Duodenal mucosa (tissue), 2 donors: ENCODE measurements around the gene SBF2.
"Not testable (repeated sequence)": the region's sequence is repeated elsewhere in the genome, so short reads cannot be mapped to it uniquely, and the experiment has no call there.

Experiments used
- H3K27ac ChIP-seq: one replicate; pipeline ENCODE4 v1.7.0; 2013; ENCODE audit warnings: low read depth, low read length
- H3K27me3 ChIP-seq, 2 donors: one replicate each; pipeline ENCODE4 v1.7.0; 2013; ENCODE audit warnings: low read length in 2 of 2, control low read depth in 1 of 2; ENCODE audit not compliant: insufficient read depth in 2 of 2, control insufficient read depth in 1 of 2
- H3K36me3 ChIP-seq, 2 donors: one replicate each; pipeline ENCODE4 v1.7.0; 2013; ENCODE audit warnings: low read length in 2 of 2, control low read depth in 1 of 2; ENCODE audit not compliant: insufficient read depth in 2 of 2, control insufficient read depth in 1 of 2
- H3K4me1 ChIP-seq, 2 donors: one replicate each; pipeline ENCODE4 v1.7.0; 2013; ENCODE audit warnings: low read length in 2 of 2, control low read depth in 1 of 2; ENCODE audit not compliant: insufficient read depth in 2 of 2, control insufficient read depth in 1 of 2
- H3K4me3 ChIP-seq, 2 donors: one replicate each; pipeline ENCODE4 v1.7.0; 2013; ENCODE audit warnings: low read length in 2 of 2, low read depth in 1 of 2
- H3K9ac ChIP-seq, 2 donors: one replicate each; pipeline ENCODE4 v1.7.0; 2013; ENCODE audit warnings: low read length in 2 of 2, low read depth in 1 of 2
- H3K9me3 ChIP-seq, 2 donors: one replicate each; pipeline ENCODE4 v1.7.0; 2013; ENCODE audit warnings: low read length in 2 of 2, control low read depth in 1 of 2; ENCODE audit not compliant: control insufficient read depth in 1 of 2

SBF2 gene

GRCh38 chr11:9922806-9923205 lies 371.2 kb downstream of the SBF2 start:
- no peak overlapping the region for H3K4me3 ChIP-seq
- no peaks in the 10 kb centered on the region for H3K4me1 ChIP-seq
- no peaks in the 10 kb centered on the region for H3K9me3 ChIP-seq
- no peak overlapping the region for H3K9ac ChIP-seq
- no peaks in the 10 kb centered on the region for H3K27me3 ChIP-seq
- H3K27ac ChIP-seq = no peak overlapping the region
- no peaks in the 10 kb centered on the region for H3K36me3 ChIP-seq

GRCh38 chr11:9916480-9916879 lies 377.5 kb downstream of the SBF2 start:
- H3K36me3 ChIP-seq = no peaks in the 10 kb centered on the region
- no peaks in the 10 kb centered on the region for H3K4me1 ChIP-seq
- no peak overlapping the region for H3K27ac ChIP-seq
- no peak overlapping the region for H3K9ac ChIP-seq
- H3K4me3 ChIP-seq = no peak overlapping the region
- no peaks in the 10 kb centered on the region for H3K9me3 ChIP-seq
- H3K27me3 ChIP-seq = no peaks in the 10 kb centered on the region

GRCh38 chr11:9914064-9914463 lies 380.0 kb downstream of the SBF2 start:
- Histone ChIP-seq H3K4me1 (no peaks in the 10 kb centered on the region), H3K27ac (no peak overlapping the region)

GRCh38 chr11:9905960-9906791 lies 387.8 kb downstream of the SBF2 start:
- H3K4me1 ChIP-seq = peaks cover 0 to 13% of the 10 kb centered on the region in 2 donors
- no peaks in the 10 kb centered on the region for H3K36me3 ChIP-seq
- no peaks in the 10 kb centered on the region for H3K27me3 ChIP-seq
- H3K27ac ChIP-seq = no peak overlapping the region
- no peak overlapping the region for H3K9ac ChIP-seq
- no peak overlapping the region for H3K4me3 ChIP-seq
- no peaks in the 10 kb centered on the region for H3K9me3 ChIP-seq

More at GRCh38 chr11:9914064-9914463, 380.0 kb downstream of the SBF2 start:
- Histone ChIP-seq H3K27me3 (no peaks in the 10 kb centered on the region), H3K9me3 (no peaks in the 10 kb centered on the region), H3K9ac (no peak overlapping the region), H3K36me3 (no peaks in the 10 kb centered on the region), H3K4me3 (no peak overlapping the region)

GRCh38 chr11:9905501-9905951 lies 388.5 kb downstream of the SBF2 start:
- no peak overlapping the region for H3K27ac ChIP-seq
- no peaks in the 10 kb centered on the region for H3K9me3 ChIP-seq
- H3K4me1 ChIP-seq = peaks cover 0 to 13% of the 10 kb centered on the region in 2 donors
- no peaks in the 10 kb centered on the region for H3K36me3 ChIP-seq
- no peak overlapping the region for H3K9ac ChIP-seq
- no peak overlapping the region for H3K4me3 ChIP-seq
- no peaks in the 10 kb centered on the region for H3K27me3 ChIP-seq

GRCh38 chr11:9903579-9903978 lies 390.4 kb downstream of the SBF2 start:
- Histone ChIP-seq H3K4me3 (no peak overlapping the region), H3K27me3 (no peaks in the 10 kb centered on the region), H3K27ac (no peak overlapping the region), H3K36me3 (no peaks in the 10 kb centered on the region), H3K9me3 (no peaks in the 10 kb centered on the region), H3K9ac (no peak overlapping the region), H3K4me1 (peaks cover 0 to 17% of the 10 kb centered on the region in 2 donors)

- no peak overlapping the region for H3K9ac ChIP-seq
- no peaks in the 10 kb centered on the region for H3K27me3 ChIP-seq
- H3K9me3 ChIP-seq = no peaks in the 10 kb centered on the region
- no peak overlapping the region for H3K27ac ChIP-seq
- peaks cover 0 to 14% of the 10 kb centered on the region in 2 donors for H3K4me1 ChIP-seq
- no peak overlapping the region for H3K4me3 ChIP-seq
- no peaks in the 10 kb centered on the region for H3K36me3 ChIP-seq
Observed at GRCh38 chr11:9901943-9902342, 392.1 kb downstream of the SBF2 start.

- not testable (repeated sequence) for H3K36me3 ChIP-seq, H3K9me3 ChIP-seq, H3K4me1 ChIP-seq, H3K27ac ChIP-seq, H3K4me3 ChIP-seq, H3K27me3 ChIP-seq, H3K9ac ChIP-seq
Observed at GRCh38 chr11:9900253-9900652, 393.8 kb downstream of the SBF2 start.

- Histone ChIP-seq H3K27ac (no peak overlapping the region), H3K36me3 (peaks cover 0 to 4% of the 10 kb centered on the region in 2 donors), H3K9me3 (no peaks in the 10 kb centered on the region), H3K4me1 (peaks cover 0 to 4% of the 10 kb centered on the region in 2 donors), H3K27me3 (no peaks in the 10 kb centered on the region), H3K9ac (no peak overlapping the region), H3K4me3 (no peak overlapping the region)
Observed at GRCh38 chr11:9899676-9900075, 394.3 kb downstream of the SBF2 start.

- no peaks in the 10 kb centered on the region for H3K27me3 ChIP-seq
- H3K4me1 ChIP-seq = peaks cover 0 to 4% of the 10 kb centered on the region in 2 donors
- no peak overlapping the region for H3K4me3 ChIP-seq
- H3K36me3 ChIP-seq = peaks cover 0 to 4% of the 10 kb centered on the region in 2 donors
- no peak overlapping the region for H3K9ac ChIP-seq
- H3K9me3 ChIP-seq = no peaks in the 10 kb centered on the region
- no peak overlapping the region for H3K27ac ChIP-seq
Observed at GRCh38 chr11:9896902-9897301, 397.1 kb downstream of the SBF2 start.
